GM23248 (cell line): Measurements from ENCODE around the gene LHB. TPM values are rescaled to one million over a fixed set of nuclear protein-coding genes. Genes with fewer than 3 reads are reported as not detected.
"Not testable (repeated sequence)": the region's sequence is repeated elsewhere in the genome, so short reads cannot be mapped to it uniquely, and the experiment has no call there.

Source experiments
- DNase-seq: peaks from one replicate; pipeline ENCODE4 v3.0.0-alpha.2; 2015
- H2AFZ ChIP-seq: fragments of 200-600 bp; sonication (generic); 2 replicates; pipeline ENCODE4 v1.6.1; 2016; ENCODE audit warnings: antibody characterized with exemption
- H3F3A ChIP-seq: fragments of 200-600 bp; sonication (generic); 2 replicates; pipeline ENCODE4 v1.6.1; 2016; ENCODE audit warnings: mild to moderate bottlenecking, antibody characterized with exemption, mixed run types; ENCODE audit not compliant: insufficient read depth
- H3K27ac ChIP-seq: fragments of 200-600 bp; sonication (generic); 2 replicates; pipeline ENCODE4 v1.5.1; 2016; ENCODE audit warnings: mild to moderate bottlenecking
- H3K27me3 ChIP-seq: fragments of 200-600 bp; sonication (generic); replicated peaks from 2 replicates; pipeline ENCODE4 v1.6.1; 2016; ENCODE audit warnings: mild to moderate bottlenecking; ENCODE audit not compliant: insufficient read depth
- H3K36me3 ChIP-seq: fragments of 200-600 bp; sonication (generic); 2 replicates; pipeline ENCODE4 v1.6.1; 2016; ENCODE audit warnings: low read depth, mild to moderate bottlenecking
- H3K4me1 ChIP-seq: fragments of 200-600 bp; sonication (generic); 2 replicates; pipeline ENCODE4 v1.6.1; 2016; ENCODE audit warnings: mild to moderate bottlenecking; ENCODE audit not compliant: insufficient read depth
- H3K4me2 ChIP-seq: fragments of 200-600 bp; sonication (generic); one replicate; pipeline ENCODE4 v1.6.1; 2016; ENCODE audit warnings: mild to moderate bottlenecking; ENCODE audit not compliant: unreplicated experiment
- H3K4me3 ChIP-seq: fragments of 200-600 bp; sonication (generic); 2 replicates; pipeline ENCODE4 v1.5.1; 2016; ENCODE audit warnings: mild to moderate bottlenecking
- H3K79me2 ChIP-seq: fragments of 200-600 bp; sonication (generic); 2 replicates; pipeline ENCODE4 v1.6.1; 2016; ENCODE audit warnings: mild to moderate bottlenecking; ENCODE audit not compliant: insufficient read depth
- H3K9ac ChIP-seq: fragments of 200-600 bp; sonication (generic); 2 replicates; pipeline ENCODE4 v1.6.1; 2016; ENCODE audit warnings: mild to moderate bottlenecking
- H3K9me2 ChIP-seq: fragments of 200-600 bp; sonication (generic); 2 replicates; pipeline ENCODE4 v1.6.1; 2016; ENCODE audit warnings: mixed run types, mild to moderate bottlenecking, moderate library complexity; ENCODE audit not compliant: insufficient read depth
- H3K9me3 ChIP-seq: fragments of 200-600 bp; sonication (generic); one replicate; pipeline ENCODE4 v1.6.1; 2017; ENCODE audit warnings: low read depth
- H4K20me1 ChIP-seq: fragments of 200-600 bp; sonication (generic); 2 replicates; pipeline ENCODE4 v1.6.0; 2016; ENCODE audit not compliant: insufficient read depth
- EZH2 ChIP-seq: fragments of 200-600 bp; sonication (generic); IDR thresholded peaks from 2 replicates; pipeline ENCODE4 v1.6.1; 2018; ENCODE audit warnings: antibody characterized with exemption, mild to moderate bottlenecking; ENCODE audit not compliant: insufficient read depth, poor library complexity, severe bottlenecking
- EZH2phosphoT487 ChIP-seq: fragments of 200-600 bp; sonication (generic); IDR thresholded peaks from 2 replicates; pipeline ENCODE4 v1.6.1; 2018; ENCODE audit warnings: antibody characterized with exemption, moderate library complexity, mild to moderate bottlenecking, low read depth; ENCODE audit not compliant: insufficient read depth
- WGBS, 2 experiments: methylation state at CpG; one replicate each; pipeline ENCODE4 v1.1.6; 2015 to 2017; ENCODE audit warnings: low lambda C conversion rate in 2 of 2, low coverage in 1 of 2; ENCODE audit errors: missing lambda C conversion rate in 2 of 2; 5-methylcytosine and 5-hydroxymethylcytosine counted together
- in situ Hi-C: fragments of 300-500 bp; cut with MboI; formaldehyde crosslinking; loops from 2 replicates; pipeline ENCODE4 v1.15.0; 2020
- polyA plus RNA-seq: library from polyadenylated mRNA; unstranded; fragments of >200 nt; fragmentation: Nextera tagmentation; extraction: Ambion mirVana; gene quantifications from 2 replicates; pipeline ENCODE4 v1.2.1, GENCODE V29; 2016
- total RNA-seq: library from RNA; depleted of rRNA; stranded (reverse); fragments of >200 nt; shearing (Covaris generic); gene quantifications from 2 replicates; pipeline ENCODE4 v1.2.3, GENCODE V29; 2014

Gene LHB
- total and polyA plus RNA-seq, 2 experiments from 2014 or later = 0.54 TPM; not detected in 1

DNA sequence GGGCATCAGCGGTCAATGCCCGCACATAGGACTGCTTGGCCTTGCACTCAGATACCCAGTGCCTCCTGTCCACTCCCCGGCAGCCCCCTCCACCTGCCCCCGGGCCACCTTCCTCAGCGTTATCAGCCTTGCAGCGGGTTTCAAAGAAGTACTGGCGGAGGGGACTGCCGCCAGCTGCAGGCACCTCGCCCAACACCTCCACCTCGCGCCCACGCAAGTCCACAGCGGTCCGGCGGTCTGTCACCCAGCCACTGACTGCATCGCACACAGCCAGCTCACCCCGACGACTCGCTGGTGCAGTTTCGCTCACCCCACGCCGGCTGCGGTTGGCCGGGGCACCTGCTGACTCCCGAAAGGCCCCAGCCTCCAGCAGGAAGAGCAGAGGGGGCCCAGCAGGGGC, 44.6 kb upstream of the LHB start:
- H2AFZ ChIP-seq = no peak overlapping the region
- H3K9me3 ChIP-seq = no peaks in the 10 kb centered on the region
- 79 to 82% methylated on average over 22 to 25 of the region's 25 CpGs for whole genome bisulfite sequencing, 2 experiments
- no peak overlapping the region for H3K4me3 ChIP-seq
- no peak overlapping the region for H3K9ac ChIP-seq
- no peaks in the 10 kb centered on the region for H3K4me1 ChIP-seq
- H3K27me3 ChIP-seq = no peaks in the 10 kb centered on the region
- no peaks in the 10 kb centered on the region for H3K9me2 ChIP-seq
- H3K36me3 ChIP-seq = no peaks in the 10 kb centered on the region
- no peak overlapping the region for H3K4me2 ChIP-seq
- no peaks in the 10 kb centered on the region for H3F3A ChIP-seq
- H3K79me2 ChIP-seq = peaks cover 43% of the 10 kb centered on the region
- DNase-seq = no peak
- TF ChIP-seq EZH2phosphoT487 = no peak
- no peak for TF ChIP-seq EZH2
- in situ Hi-C loops = no loop called here
- no peaks in the 10 kb centered on the region for H4K20me1 ChIP-seq
- no peak overlapping the region for H3K27ac ChIP-seq

GRCh38 chr19:49061000-49061399, 44.1 kb upstream of the LHB start:
- no peak for DNase-seq
- Histone ChIP-seq H3K27me3 (no peaks in the 10 kb centered on the region), H3K36me3 (no peaks in the 10 kb centered on the region), H3F3A (no peaks in the 10 kb centered on the region), H4K20me1 (no peaks in the 10 kb centered on the region), H3K9me3 (no peaks in the 10 kb centered on the region), H2AFZ (no peak overlapping the region), H3K4me2 (no peak overlapping the region), H3K9me2 (no peaks in the 10 kb centered on the region), H3K4me3 (no peak overlapping the region), H3K27ac (no peak overlapping the region), H3K4me1 (no peaks in the 10 kb centered on the region), H3K9ac (no peak overlapping the region), H3K79me2 (peaks cover 43% of the 10 kb centered on the region)
- 78 to 88% methylated on average over 2 of the region's 2 CpGs for WGBS, 2 experiments
- TF ChIP-seq EZH2 (no peak), EZH2phosphoT487 (no peak)
- in situ Hi-C loops = no loop called here

DNA sequence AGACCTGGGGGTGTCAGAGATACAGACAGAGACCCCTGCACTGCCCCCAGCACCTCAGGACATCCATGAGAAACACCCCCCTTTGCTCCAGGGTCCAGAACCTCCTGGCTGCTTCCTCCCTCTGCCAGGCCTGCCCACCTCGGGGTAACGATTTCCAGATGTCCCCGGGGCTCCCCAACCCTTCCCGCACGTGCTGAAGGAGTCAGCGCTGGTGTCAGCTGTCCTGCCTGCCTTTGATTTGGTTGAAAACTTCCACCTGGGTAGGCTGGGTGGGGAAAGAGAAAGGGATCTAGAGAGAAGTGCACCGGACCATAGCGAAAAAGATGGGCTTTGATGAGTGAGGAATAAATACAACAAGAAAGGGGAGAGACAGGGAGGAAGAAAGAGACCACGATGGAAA, 42.2 kb upstream of the LHB start:
- Histone ChIP-seq H3K36me3 (no peaks in the 10 kb centered on the region), H3K27me3 (no peaks in the 10 kb centered on the region), H3K4me3 (no peak overlapping the region), H3K4me1 (no peaks in the 10 kb centered on the region), H3K9me2 (no peaks in the 10 kb centered on the region), H3K9me3 (no peaks in the 10 kb centered on the region), H3K79me2 (peaks cover 43% of the 10 kb centered on the region), H3F3A (no peaks in the 10 kb centered on the region), H2AFZ (no peak overlapping the region), H3K27ac (no peak overlapping the region), H3K9ac (no peak overlapping the region), H4K20me1 (no peaks in the 10 kb centered on the region), H3K4me2 (no peak overlapping the region)
- TF ChIP-seq EZH2 (no peak), EZH2phosphoT487 (no peak)
- 63 to 69% methylated on average over 9 of the region's 9 CpGs for whole genome bisulfite sequencing, 2 experiments
- DNase-seq = no peak
- in situ Hi-C loops = no loop called here

DNA sequence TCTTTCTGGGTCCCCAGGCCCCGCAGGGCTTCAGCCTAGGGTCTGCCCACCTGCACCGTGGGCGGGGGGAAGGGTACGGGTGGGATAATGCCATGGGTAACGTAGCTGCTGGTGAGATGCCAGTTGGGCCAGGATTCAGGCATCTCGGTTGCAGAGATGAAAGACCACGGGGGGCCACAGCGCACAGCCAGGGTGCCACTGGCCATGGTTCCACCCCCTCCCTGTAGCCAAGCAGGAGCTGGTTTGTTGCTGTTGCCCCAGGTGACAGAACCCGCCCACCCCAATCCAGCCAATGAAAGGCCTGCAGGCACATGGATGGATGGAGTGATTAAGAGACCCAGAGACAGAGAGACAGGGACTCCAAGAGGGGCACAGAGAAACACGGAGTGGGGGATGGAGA, 41.7 kb upstream of the LHB start:
- Histone ChIP-seq H3K9me3 (no peaks in the 10 kb centered on the region), H3K4me1 (no peaks in the 10 kb centered on the region), H3K27me3 (no peaks in the 10 kb centered on the region), H2AFZ (no peak overlapping the region), H3K9me2 (no peaks in the 10 kb centered on the region), H3K79me2 (peaks cover 43% of the 10 kb centered on the region), H3K4me2 (no peak overlapping the region), H3K27ac (no peak overlapping the region), H3K36me3 (no peaks in the 10 kb centered on the region), H4K20me1 (no peaks in the 10 kb centered on the region), H3F3A (no peaks in the 10 kb centered on the region), H3K4me3 (0 out of 2 replicates have a peak overlapping the region, but pooled peaks have one; percentile 79), H3K9ac (no peak overlapping the region)
- WGBS, 2 experiments = 33 to 44% methylated on average over 10 of the region's 10 CpGs
- DNase-seq = peak; percentile 64
- TF ChIP-seq EZH2 (no peak), EZH2phosphoT487 (no peak)
- in situ Hi-C loops = no loop called here

DNA sequence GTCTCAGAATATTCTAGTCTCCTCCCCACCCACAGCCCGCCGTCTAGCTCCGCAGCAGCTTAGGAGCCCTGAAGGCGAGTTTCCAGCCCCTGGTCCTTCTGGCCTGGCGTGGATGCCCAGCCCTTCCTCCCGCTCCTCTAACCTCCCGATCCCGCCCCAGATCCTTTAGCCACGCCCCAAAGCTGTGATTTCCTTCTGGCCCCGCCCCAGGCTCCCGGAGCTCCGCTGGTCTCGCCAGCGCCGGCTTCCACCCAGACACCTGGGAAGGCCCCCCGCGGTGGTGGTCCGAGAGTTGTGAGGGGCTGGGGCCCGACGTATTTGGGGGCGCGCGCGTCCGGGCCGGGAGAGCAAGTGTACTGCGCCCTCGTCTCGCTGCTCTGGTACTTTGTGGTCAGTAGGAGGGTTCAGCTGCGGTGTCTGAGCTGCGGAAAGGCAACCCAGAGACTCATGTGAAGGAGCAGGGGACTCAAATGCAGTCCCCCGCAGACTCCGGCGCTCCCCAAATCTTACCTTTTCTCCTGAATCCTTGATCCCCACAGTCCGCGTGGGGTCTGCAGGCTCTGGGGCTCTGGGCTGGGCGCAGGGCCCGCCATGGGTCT, 40.8 kb upstream of the LHB start, which contains the start of gene CGB7:
CGB7 (minus strand) TSS at position 114 of the 599 bp plus-strand sequence. CDS start 2,374 bp downstream, outside the sequence.
- Histone ChIP-seq H3K27ac (peak within 1 kb of the TSS; percentile 28; the same call in 1 of the 2 replicates), H3K9ac (peak within 1 kb of the TSS; percentile 64), H3K4me1 (no peaks in the 10 kb centered on the region), H3F3A (no peaks in the 10 kb centered on the region), H3K9me3 (no peaks in the 10 kb centered on the region), H3K4me3 (peak within 1 kb of the TSS; percentile 79), H3K27me3 (no peaks in the 10 kb centered on the region), H2AFZ (peak within 1 kb of the TSS; percentile 81), H3K9me2 (no peaks in the 10 kb centered on the region), H3K79me2 (peaks cover 43% of the 10 kb centered on the region), H3K36me3 (no peaks in the 10 kb centered on the region), H4K20me1 (no peaks in the 10 kb centered on the region), H3K4me2 (peak within 1 kb of the TSS; percentile 90)
- in situ Hi-C loops = no loop called here
- WGBS, 2 experiments = 1% methylated on average over 38 of the region's 38 CpGs
- peak; percentile 85 for DNase-seq
- TF ChIP-seq EZH2 = no peak

DNA sequence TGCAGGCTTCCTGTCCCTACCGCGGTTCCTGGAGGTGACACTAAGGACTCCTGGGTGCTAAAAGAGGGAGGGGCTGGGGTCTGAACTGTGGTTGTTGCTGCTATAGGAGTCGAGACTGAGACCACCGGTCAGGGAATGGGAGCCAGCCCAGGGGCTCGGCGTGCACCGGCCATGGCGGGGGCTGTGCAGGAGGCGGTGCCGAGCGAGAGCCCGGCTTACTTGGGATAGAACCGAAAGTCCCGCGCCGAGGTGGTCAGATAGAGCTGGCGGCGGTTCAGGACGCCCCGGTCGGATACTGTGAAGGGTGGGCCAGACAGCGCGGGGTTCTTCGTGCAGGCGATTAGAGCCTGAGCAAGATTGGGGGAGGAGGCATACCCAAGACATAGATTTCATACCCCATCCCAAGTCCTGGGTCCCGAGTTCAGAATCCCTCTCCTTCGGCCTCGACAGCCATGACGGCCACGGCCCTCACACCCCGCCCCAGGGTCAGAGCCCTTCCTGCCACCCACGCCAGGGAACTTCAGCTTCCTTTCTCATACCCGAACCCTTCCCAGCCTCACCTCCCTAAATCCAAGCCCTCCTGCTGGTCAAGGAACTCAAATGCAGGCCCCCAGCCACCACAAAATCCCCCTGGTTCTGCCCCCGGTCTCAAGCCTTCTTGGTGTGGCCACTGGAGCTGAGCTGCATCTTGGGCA, 40.2 kb upstream of the LHB start:
- H3K79me2 ChIP-seq = peaks cover 43% of the 10 kb centered on the region
- peak overlapping the region; percentile 28; the same call in 1 of the 2 replicates for H3K27ac ChIP-seq
- 5 to 7% methylated on average over 26 to 29 of the region's 34 CpGs for WGBS, 2 experiments
- peak overlapping the region; percentile 64 for H3K9ac ChIP-seq
- H4K20me1 ChIP-seq, H3K9me3 ChIP-seq, in situ Hi-C loops, H3K9me2 ChIP-seq, H3K36me3 ChIP-seq, H3K4me1 ChIP-seq, H3F3A ChIP-seq, H3K27me3 ChIP-seq: not testable (repeated sequence)
- DNase-seq = peak; percentile 19
- peak overlapping the region; percentile 81 for H2AFZ ChIP-seq
- H3K4me2 ChIP-seq = peak overlapping the region; percentile 90
- peak overlapping the region; percentile 79 for H3K4me3 ChIP-seq
